Measurements from ENCODE around the gene B9D1.
"Not testable (repeated sequence)": the region's sequence is repeated elsewhere in the genome, so short reads cannot be mapped to it uniquely, and the experiment has no call there.

B9D1 gene

GRCh38 chr17:19357351-19357750 is 5.2 kb downstream of the B9D1 start:
- no peak for DNase-seq

- no peak for DNase-seq
These were observed 7.8 kb downstream of the B9D1 start for GRCh38 chr17:19354748-19355147.

- not testable (repeated sequence) for DNase-seq
These were observed 9.1 kb downstream of the B9D1 start for GRCh38 chr17:19353401-19353800.

GRCh38 chr17:19348806-19349205 is 13.7 kb downstream of the B9D1 start:
- DNase-seq: no peak

- no peak for DNase-seq
These were observed 14.4 kb downstream of the B9D1 start for GRCh38 chr17:19348081-19348650.

GRCh38 chr17:19347323-19348080 is 15.0 kb downstream of the B9D1 start:
- no peak for DNase-seq

- peak; percentile 68 for DNase-seq
These were observed 15.9 kb downstream of the B9D1 start for GRCh38 chr17:19346351-19347255.

GRCh38 chr17:19345486-19346350 is 16.8 kb downstream of the B9D1 start:
- DNase-seq: no peak

- no peak for DNase-seq
These were observed 17.5 kb downstream of the B9D1 start for GRCh38 chr17:19345067-19345460.

- DNase-seq: no peak
These were observed 18.0 kb downstream of the B9D1 start for GRCh38 chr17:19344311-19345066.

GRCh38 chr17:19343671-19344151 is 18.8 kb downstream of the B9D1 start:
- DNase-seq: no peak

- DNase-seq: no peak
These were observed 19.3 kb downstream of the B9D1 start for GRCh38 chr17:19343256-19343630.

- no peak for DNase-seq
These were observed 19.8 kb downstream of the B9D1 start for GRCh38 chr17:19342611-19343255.

GRCh38 chr17:19341641-19342610 is 20.6 kb downstream of the B9D1 start:
- no peak for DNase-seq

GRCh38 chr17:19341211-19341631 is 21.3 kb downstream of the B9D1 start:
- no peak for DNase-seq

GRCh38 chr17:19339341-19339815 is 23.1 kb downstream of the B9D1 start:
- no peak for DNase-seq

- peak; percentile 39 for DNase-seq
These were observed 24.2 kb downstream of the B9D1 start for GRCh38 chr17:19338031-19338990.

- no peak for DNase-seq
These were observed 24.9 kb downstream of the B9D1 start for GRCh38 chr17:19337712-19338023.
